Measurements from ENCODE around the gene SLIT1. TPM values are rescaled to one million over a fixed set of nuclear protein-coding genes. Genes with fewer than 3 reads are reported as not detected.

Gene SLIT1
- total and polyA plus RNA-seq, 8 donors: 0.20 to 7.0 (median 3.7) TPM

GRCh38 chr10:97097084-97097433 lies 88.7 kb downstream of the SLIT1 start:
- intact Hi-C loops (cut with DNase I): no loop called here
- Histone ChIP-seq H3K27ac (no peak overlapping the region), H3K27me3 (peaks cover 0 to 51% of the 10 kb centered on the region in 2 donors), H3K4me1 (no peaks in the 10 kb centered on the region), H3K36me3 (no peaks in the 10 kb centered on the region), H3K4me3 (no peak overlapping the region), H3K9me3 (no peaks in the 10 kb centered on the region)
- DNase-seq: no peak
- TF ChIP-seq CTCF (IDR thresholded peaks at IDR 0.05): no peak
- no peak for ATAC-seq

- peaks cover 0 to 51% of the 10 kb centered on the region in 2 donors for H3K27me3 ChIP-seq
- no peak for DNase-seq
These were observed 89.3 kb downstream of the SLIT1 start for GRCh38 chr10:97096261-97097083.

GRCh38 chr10:97095701-97096260 lies 90.0 kb downstream of the SLIT1 start:
- H3K9me3 ChIP-seq: no peaks in the 10 kb centered on the region
- DNase-seq (no peak), ATAC-seq (no peak)
- no peak overlapping the region for H3K27ac ChIP-seq
- intact Hi-C loops (cut with DNase I): no loop called here
- no peaks in the 10 kb centered on the region for H3K36me3 ChIP-seq
- TF ChIP-seq CTCF (IDR thresholded peaks at IDR 0.05): no peak
- H3K4me1 ChIP-seq: no peaks in the 10 kb centered on the region
- peaks cover 0 to 52% of the 10 kb centered on the region in 2 donors for H3K27me3 ChIP-seq
- no peak overlapping the region for H3K4me3 ChIP-seq

More at GRCh38 chr10:97096261-97097083, 89.3 kb downstream of the SLIT1 start:
- ATAC-seq: no peak
- Histone ChIP-seq H3K9me3 (no peaks in the 10 kb centered on the region), H3K4me1 (no peaks in the 10 kb centered on the region), H3K36me3 (no peaks in the 10 kb centered on the region), H3K4me3 (no peak overlapping the region), H3K27ac (no peak overlapping the region)
- TF ChIP-seq CTCF (IDR thresholded peaks at IDR 0.05): no peak
- intact Hi-C loops (cut with DNase I): no loop called here

GRCh38 chr10:97090644-97091043 lies 95.1 kb downstream of the SLIT1 start:
- H3K4me1 ChIP-seq: no peaks in the 10 kb centered on the region
- H3K27me3 ChIP-seq: peaks cover 0 to 59% of the 10 kb centered on the region in 2 donors
- no peaks in the 10 kb centered on the region for H3K36me3 ChIP-seq
- intact Hi-C loops (cut with DNase I): no loop called here
- no peak overlapping the region for H3K4me3 ChIP-seq
- no peaks in the 10 kb centered on the region for H3K9me3 ChIP-seq
- ATAC-seq: no peak
- no peak for DNase-seq
- TF ChIP-seq CTCF (IDR thresholded peaks at IDR 0.05): no peak
- H3K27ac ChIP-seq: no peak overlapping the region

GRCh38 chr10:97090035-97090434 lies 95.7 kb downstream of the SLIT1 start:
- DNase-seq (no peak), ATAC-seq (no peak)
- Histone ChIP-seq H3K4me1 (no peaks in the 10 kb centered on the region), H3K4me3 (no peak overlapping the region), H3K27ac (no peak overlapping the region), H3K27me3 (peaks cover 0 to 53% of the 10 kb centered on the region in 2 donors), H3K36me3 (no peaks in the 10 kb centered on the region), H3K9me3 (no peaks in the 10 kb centered on the region)
- no peak for TF ChIP-seq CTCF (IDR thresholded peaks at IDR 0.05)
- intact Hi-C loops (cut with DNase I): no loop called here
